CD4-positive, alpha-beta T cell treated with Interleukin-17A for 4 hours (primary cell): ENCODE measurements around the gene CTSF.
A peak's percentile ranks its signal among the peaks of the same experiment; 100 is the strongest.
"Not testable (repeated sequence)": the region's sequence is repeated elsewhere in the genome, so short reads cannot be mapped to it uniquely, and the experiment has no call there.

Source experiments
- DNase-seq: peaks from one replicate; pipeline ENCODE4 v3.0.0-alpha.2; 2020; ENCODE audit warnings: mixed read lengths

CTSF gene

DNA sequence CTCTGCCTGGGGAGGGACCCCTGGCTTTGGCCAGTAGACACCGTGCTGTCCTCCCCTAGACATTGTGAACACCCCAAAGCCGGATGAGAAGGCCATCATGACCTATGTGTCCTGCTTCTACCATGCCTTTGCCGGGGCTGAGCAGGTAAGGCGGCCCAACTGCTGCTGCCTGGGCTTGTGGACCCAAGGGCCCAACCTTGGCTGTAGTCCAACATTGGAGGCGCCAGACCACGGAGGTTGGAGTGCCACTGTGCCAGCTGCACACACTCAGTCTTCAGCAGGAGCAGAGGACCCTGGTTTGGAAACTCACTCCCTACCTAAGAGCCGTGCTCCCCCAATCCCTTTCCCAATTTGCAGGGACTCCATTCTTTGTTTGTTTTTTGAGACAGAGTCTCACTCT is 12.3 kb downstream of the CTSF start:
- no peak for DNase-seq

DNA sequence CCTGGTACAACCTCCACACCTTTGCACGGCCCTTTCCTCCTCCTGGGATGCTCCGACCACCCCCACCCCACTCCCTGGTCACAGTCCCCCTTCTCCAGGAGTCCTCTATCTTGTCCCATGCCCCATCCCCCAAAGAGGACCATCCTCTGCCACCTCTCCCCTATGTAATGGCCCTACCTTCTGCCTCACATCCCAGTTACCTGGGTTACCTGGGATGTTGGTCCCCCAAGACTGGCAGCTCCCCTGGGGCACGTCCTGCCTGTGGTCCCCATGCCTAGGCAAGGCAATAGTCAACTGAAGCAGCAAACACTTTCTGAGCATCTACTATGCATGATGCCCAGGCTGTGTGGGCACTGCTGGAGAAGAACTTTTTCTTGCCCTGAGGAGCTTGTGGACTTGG is 13.0 kb downstream of the CTSF start:
- DNase-seq: no peak

DNA sequence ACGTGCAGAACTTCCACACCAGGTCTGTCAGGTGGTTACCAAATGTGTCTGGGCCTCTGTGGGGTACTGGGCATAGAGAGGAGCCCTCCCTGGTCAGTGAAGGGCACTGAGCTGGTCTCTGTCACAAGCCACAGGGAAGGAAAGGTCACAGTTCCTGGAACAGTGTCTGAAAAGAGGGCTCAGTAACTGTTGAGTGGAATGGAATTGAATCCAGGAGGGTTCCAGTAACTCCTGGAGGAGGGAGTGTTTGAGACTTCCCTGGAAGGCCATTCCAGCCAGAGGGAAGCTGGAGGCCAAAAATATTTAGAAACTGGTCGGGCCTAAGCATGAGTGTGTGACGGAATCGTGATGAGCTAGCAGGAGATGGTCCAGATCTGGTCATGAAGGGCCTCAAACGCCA is 13.8 kb downstream of the CTSF start:
- no peak for DNase-seq

DNA sequence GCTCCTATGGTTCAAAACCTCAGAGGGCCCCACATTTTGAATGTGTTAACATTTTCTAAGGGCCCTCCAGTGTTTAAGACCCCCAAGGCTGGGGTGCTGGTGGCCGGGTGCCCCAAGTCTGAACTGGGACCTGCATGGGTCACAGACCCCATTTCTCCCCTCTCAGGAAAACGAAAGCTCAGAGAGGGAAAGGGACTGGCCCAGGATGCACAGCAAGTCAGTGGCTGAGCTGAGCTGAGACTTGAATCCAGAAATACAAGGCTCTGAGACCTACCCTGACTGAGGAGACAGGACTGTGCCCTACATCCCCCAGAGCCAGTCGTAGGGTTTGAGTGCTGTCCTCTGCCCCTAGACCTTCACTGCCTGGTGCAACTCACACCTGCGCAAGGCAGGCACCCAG is 17.5 kb downstream of the CTSF start:
- no peak for DNase-seq

DNA sequence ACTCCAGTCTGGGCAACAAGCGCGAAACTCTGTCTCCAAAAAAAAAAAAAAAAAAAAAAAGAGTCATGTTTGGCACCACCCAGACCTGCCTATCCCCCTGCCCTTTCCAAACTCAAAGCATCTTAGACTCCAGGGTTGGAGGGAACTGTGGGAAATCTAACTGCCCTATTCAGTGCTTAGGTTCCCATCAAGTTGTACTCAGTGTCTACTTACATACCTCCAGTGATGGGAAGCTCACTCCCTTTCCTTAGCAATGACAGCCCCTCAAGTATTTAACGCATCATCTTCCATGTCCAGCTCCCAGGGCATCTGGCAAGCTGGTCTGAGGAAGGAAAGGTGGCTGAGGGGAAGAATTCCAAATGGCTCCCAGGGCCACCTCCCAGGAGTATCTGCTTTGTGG is 18.7 kb downstream of the CTSF start:
- DNase-seq: no peak

DNA sequence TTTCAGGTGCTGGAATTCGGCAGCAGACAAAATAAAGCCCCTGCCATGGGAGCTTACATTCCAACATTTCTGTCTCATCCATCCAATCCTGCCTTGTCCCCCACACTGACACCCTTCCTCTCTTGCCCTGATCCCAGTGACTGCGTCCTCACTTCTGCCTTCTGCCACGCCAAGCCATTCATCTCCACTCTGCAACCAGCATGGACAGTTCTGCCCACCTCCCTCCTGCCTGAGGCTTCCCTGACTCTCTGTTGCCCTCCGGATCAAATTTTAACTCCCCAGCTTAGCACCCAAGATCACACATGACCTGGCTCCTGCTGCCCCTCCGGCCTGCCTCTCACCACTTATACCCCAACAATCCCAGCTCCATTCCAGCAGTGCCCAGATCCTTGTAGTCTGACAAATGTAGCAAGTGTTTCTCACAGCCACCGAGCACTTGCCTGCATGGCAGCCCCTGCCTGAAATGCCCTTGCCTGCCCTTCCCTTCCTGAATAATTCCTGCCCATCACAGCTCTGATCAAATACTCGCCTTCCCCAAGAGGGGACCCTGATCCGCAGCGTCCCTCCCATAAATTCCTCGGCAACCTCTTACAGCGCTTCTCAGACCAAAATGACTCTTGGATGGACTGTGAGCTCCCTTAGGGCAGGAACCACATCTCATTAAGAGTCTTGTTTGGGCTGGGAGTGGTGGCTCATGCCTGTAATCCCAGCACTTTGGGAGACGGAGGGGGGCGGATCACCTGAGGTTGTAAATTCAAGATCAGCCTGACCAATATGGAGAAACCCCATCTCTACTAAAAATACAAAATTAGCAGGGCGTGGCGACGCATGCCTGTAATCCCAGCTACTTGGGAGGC is 19.4 kb downstream of the CTSF start:
- DNase-seq: no peak

DNA sequence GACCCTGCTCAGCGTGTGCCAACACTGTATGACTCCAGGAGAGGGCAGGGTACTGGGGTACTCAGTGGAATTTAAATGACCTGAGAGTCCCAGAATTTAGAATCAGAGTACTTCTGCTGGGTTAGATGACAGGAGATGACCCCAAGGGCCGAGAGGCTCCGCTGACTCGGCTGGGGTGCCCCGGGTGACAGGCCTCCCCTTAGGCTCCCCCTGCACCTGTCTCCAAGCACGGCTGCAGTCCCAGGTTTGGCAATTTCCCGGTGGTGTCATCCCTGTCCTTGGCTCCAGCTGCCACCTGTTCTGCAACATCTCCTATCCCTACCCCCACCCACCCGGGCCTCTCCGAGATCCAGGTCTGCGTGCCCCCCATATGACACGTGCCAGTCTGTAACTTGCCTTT is 20.4 kb downstream of the CTSF start:
- no peak for DNase-seq

DNA sequence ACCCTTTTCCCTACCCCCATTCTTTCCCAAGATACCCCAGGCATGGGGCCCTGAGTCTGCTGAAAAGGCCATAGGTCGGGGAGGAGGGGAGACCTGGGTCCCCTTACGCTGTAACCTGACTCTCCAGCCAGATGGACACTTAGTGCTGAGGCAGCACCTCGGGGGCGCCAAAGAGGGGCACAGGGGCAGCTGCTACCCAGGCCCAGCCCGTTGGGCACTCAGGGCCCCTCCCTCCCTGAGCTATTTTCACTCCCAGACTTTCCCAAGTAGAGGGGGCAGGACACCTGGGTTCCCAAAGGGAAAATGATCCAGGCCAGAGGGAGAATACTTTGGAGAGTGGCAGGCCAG is 20.8 kb downstream of the CTSF start:
- no peak for DNase-seq

DNA sequence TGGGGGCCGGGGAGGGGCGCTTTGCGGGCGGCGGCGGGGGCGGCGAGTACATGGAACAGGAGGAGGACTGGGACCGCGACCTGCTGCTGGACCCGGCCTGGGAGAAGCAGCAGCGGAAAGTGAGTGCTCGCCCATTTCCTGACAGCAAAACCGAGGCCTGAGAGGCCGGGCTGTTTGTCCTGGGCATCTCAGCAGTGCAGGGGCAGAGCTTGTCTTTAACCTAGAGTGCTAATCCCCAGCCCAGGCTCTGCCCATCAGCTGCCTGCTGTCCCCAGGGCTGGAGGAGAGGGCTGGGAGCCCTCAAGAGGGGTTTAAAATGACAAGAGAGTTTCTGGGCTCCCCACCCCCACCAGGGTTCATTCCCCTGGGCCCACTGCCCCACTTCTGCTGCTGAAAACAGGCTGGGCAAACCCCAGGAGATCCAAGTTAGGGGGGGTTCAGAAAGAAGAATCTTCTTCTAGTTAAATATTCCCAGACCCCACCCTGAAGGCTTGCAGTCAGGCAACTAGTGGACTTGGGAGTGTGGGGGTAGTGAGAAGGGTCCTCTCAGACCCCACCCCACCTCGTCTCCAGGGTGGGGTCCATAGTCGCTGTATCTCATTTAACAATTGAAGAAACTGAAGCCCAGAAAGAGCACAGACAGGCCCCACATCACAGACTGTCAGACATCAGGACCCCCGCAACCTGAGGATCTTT is 21.3 kb downstream of the CTSF start:
- DNase-seq: no peak

DNA sequence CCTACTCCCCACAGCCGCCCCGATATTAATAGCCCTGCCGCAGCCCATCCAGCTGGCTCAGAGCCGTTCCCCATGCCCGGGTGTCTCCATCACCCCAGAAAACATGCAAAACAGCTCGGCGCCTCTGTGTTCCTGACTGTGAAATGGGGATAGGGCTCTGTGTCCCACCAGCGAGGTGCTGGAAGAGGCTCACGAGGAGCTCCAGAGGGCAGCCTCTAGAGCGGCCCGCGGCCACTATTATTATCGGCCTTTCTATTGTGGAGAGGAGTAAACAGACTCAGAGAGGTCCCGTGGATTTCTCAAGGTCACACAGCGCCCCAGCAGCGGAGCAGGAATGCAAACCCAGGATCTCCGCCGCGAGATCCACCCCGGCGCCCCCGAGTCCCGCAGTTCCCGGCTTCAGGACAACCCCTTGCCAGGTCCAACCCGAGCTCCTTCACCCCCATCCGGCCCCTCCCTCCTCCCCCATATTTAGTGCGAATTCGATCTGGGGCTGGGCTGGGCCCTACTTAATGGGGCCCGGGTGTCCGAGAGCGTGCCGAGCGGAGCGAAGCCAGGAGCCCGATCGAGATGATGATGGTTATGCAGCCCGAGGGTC is 21.9 kb downstream of the CTSF start, which contains the start of gene ACTN3:
Gene ACTN3 (plus strand): TSS at position 536 of the 598 bp plus-strand sequence. CDS start 35 bp downstream, at position 571.
- peak; percentile 29 for DNase-seq

DNA sequence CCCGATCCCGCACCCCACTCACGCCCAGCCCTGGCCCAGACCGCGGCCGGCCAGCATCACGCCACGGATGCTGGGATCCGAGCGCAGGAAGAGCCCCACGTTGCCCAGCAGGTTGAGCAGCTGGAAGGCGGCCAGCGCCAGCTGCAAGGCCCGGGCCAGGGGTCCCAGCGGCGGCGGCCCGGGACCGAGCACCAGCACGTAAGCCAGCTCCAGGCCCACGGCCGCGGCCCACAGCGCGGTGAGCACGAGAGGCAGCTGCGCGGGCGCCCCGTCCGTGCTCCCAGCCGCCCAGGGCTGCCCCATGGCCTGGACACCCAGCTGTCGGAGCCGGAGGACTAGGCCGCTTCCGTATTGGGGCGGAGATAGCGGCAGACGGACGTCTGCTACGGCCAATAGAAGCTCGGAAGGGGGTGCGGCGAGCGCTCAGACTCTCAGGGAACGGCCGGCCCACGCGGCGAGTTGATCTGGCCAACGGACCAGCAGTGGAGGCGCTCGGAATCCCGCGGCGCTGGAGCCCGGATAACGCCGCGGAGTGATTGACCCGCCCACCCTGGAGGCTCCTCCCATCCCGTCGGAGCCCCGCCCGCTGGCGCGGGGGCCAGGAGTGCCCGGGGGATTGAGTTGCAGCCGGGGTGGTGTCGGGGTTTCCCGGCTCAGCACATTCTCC is 22.6 kb downstream of the CTSF start, which contains the start of gene ZDHHC24:
Gene ZDHHC24 (minus strand): TSS at position 348 of the 667 bp plus-strand sequence. CDS start 45 bp downstream, at position 303.
- DNase-seq: peak; percentile 89

DNA sequence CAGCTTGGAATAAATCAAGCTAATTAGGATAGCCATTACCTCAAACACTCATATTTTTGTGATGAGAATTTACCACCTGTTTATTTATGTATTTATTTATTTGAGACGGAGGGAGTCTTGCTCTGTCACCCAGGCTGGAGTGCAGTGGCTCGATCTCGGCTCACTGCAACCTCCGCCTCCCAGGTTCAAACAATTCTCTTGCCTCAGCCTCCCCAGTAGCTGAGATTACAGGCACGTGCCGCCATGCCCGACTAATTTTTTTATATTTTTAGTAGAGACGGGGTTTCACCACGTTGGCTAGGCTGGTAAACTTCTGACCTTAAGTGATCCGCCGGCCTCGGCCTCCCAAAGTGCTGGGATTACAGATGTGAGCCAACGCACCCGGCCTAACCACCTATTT is 23.5 kb downstream of the CTSF start:
- not testable (repeated sequence) for DNase-seq

DNA sequence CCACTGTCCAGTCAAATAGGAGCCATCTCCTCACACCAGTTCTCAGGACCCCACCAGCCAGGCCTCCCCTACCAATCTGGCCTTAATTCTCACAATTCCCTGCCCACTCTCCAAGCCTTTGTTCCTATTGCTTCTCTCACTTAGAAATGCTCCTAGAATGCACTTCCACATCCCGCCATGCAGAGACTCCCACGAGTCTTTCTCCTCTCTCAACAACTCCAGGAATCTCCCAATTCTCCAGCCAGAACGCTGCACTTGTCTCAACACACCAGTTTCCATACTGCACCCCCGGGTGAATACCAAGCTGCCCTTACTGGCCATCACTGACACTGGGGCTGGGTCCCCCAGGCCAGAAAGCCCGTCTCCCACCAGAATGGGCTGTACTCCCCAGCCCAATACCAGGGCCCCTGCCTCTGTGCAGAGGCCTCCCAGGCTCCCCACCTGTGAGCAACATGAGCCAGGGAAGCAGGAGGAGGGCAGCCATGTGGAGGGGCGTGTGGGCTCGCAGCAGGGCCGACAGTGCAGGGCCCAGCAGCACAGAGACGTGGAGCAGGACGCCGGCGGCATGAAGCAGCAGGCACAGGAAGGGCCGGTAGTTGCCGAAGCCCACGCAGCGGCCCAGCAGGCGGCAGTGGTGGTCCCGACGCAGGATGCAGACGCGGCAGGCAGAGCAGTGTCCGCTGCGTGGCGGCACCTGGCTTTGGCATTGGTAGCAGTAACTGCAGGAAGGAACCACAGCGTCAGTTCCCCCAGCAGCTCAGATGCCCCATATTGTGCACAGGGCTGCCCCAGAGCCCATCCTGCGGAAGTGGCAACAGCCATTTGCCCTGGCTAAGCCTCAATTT is 24.9 kb downstream of the CTSF start:
- DNase-seq: peak; percentile 72

DNA sequence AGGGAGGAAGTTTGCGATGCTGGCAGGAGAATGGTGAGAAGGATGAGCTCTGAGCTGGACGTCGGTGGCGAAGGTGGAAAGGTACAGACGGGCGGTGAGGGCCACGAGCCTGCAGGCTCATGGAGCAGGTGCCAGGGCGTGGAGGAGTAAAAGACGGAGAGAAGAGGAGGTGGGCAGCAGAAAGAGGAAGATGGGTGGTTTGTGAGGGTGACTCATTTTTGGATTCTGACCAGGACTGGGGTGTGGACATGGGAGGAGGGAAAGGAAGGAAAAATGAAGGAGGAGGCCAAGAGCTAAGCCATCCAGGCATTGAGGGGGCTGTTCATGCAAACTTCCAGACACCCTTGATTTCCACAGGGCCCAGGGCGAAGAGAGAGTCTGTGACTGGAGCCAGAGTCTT is 26.0 kb downstream of the CTSF start:
- no peak for DNase-seq

DNA sequence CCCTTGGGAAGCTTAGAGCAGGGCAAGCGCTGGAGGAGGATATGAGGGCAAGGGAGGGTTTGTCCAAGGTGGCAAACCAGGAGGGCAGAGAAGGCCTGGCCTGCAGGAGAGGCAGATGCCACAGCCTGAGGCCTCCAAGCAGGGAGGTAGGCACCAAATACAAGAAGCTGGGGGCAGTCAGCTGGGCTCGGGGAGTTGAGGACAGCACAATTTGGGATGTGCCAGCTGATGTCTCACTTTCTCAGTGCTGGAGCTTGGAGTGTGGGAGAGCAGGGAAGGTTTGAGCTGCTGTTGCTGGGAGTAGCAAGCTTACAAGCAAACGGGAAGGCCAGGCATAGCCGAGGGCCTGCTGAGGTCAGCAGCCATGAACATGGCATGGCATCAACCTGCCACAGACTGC is 26.5 kb downstream of the CTSF start:
- no peak for DNase-seq

DNA sequence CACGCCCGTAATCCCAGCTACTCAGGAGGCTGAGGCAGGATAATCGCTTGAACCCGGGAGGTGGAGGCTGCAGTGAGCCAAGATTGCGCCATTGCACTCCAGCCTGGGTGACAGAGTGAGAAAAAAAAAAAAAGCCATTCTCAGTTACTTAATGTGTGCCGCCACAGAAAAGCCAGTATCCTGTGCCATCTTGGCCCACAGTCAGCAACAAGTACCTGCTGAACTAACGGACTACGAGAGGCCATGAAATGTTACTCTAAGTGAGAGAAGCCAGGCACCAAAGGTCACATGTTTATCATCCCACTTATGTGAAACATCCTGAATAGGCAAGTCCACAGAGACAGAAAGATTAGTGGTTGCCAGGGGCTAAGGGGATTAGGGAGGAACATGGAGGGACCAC is 27.8 kb downstream of the CTSF start:
- DNase-seq: not testable (repeated sequence)

DNA sequence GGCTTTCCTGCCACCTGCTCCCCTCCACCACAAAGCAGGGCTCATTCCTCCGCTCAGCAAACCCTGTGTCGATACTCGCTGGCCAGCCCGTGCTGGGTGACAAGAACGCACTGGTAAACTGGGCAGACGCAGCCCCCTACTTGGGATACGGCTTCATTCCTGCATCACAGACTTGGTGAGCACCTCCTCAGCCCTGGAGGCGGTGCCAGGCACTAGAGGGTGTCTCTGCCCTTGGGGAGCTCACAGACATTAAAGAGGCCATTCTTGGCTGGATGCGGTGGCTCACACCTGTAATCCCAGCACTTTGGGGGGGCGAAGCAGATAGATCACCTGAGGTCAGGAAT is 28.6 kb downstream of the CTSF start:
- no peak for DNase-seq

DNA sequence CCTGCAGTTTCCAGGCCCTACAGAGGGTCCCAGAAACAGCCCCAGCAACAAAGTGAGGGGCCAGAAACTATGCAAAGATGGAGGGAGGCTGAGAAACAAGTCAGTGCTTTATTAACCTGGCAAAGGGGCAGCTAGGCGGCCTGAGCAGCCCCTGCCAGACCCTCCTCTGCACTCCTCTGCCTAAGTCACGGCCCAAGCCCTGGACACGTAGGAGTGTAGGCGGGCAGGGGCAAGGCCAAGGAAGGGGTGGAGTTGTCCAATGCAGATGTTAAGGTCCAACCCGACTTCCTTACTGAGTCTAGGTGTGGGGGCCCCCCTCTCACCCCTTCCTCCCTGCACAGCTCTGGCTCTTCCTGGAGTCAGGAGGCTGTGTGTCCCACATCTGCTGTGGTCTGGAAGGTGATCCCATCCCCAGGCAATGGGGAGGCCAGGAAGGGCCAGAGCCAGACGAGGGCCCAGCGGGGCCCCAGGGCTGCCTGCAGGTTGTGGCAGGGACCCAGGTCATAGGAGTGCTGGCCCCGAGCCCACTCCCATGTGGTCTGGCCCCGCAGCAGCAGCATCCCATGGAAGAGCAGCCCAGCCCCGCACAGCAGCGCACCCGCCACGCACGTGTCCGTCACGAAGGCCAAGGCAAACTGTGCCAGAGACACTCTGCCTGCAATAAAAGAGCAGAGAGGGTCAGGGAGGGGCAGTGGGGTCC is 29.1 kb downstream of the CTSF start:
- no peak for DNase-seq

DNA sequence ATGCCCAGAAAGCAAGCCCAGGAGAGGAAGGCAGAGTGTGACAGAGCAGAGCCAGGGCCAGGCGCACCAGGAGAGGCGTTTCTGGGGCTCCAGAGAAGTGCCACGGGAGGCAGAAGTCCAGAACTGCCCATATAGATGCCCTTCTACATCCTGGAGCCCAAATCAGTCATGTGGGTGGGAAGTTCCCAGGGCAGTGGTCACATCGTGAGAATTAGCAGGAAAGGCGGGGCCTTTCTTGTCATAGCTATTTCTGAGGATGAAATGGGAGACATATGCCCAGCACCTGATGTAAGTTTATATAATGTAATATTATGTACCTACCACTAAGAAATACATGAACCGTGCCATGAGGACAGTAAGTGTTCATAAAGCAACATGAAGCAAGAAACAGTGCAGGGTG is 35.6 kb downstream of the CTSF start:
- DNase-seq: no peak

DNA sequence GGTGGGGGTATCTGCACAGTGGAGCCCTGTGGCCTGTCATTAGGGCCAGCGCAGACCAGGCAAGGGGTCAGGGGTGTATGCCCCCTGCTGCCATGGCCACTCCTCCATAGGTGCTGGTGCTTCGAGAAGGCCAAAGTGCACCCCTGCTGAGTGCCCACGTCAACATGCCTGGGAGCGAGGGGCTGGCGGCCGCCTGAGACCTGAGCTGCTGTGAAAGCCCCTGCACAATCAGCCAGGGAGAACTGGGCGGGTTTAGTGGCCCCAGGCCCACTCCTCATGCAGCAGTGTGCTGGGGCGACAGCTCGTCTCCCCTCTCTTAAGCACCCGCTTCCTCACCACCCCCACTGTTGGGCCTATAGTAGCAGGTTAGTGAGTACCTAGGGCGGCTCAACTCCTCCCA is 36.6 kb downstream of the CTSF start:
- DNase-seq: no peak

DNA sequence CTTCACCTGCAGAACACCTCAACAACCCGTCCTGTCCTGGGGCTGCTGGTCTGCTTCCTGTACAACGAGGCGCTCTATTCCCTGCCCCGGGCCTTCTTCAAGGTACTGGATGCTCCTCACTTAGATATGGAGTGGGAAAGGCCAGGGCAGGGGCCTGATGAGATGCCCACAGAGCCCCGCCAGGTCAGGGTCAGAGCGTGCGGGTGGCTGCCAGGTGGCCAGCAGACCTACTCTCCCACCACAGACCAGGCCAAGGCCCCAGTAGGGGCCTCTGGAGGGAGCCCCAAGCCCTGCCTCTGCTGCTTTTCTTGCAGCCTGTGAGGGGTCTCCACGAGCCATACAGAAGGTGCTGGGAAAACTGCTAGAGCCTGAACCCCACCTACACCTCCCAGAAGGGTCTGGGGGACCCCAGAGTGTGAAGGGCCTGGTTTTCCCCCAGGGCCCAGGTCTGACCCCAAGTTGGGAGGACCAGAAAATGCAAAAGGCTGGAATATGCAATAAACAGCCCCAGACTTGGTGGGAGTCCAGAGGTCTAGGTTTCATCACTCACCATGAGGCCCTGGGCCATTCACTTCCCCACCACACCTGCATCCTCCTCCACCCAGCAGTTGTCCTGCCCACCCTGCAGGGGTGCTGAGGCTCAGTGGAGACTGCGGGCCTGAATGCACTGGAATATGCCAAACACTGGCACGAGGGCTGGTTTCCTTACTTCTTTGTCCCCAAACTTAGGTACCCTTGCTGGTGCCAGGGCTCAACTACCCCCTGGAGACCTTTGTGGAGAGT is 37.3 kb downstream of the CTSF start:
- no peak for DNase-seq
